Astrocyte of the cerebellum (primary cell): ENCODE measurements around the gene BANF2.

Experiments used
- DNase-seq: peaks from one replicate; pipeline ENCODE4 v3.0.0-alpha.2; 2011; ENCODE audit warnings: low read depth
- H3K4me3 ChIP-seq: 2 replicates; pipeline ENCODE4 v1.5.1; 2011; ENCODE audit warnings: mild to moderate bottlenecking, low read depth, low read length, moderate library complexity
- CTCF ChIP-seq: IDR thresholded peaks from 2 replicates; pipeline ENCODE4 v1.5.1; 2012; ENCODE audit warnings: low read length, low read depth, moderate library complexity, mild to moderate bottlenecking; ENCODE audit errors: missing control alignments
- in situ Hi-C: cut with HindIII; loops from 2 replicates; pipeline ENCODE4 v1.10.0; 2017; ENCODE audit warnings: low sequenced_read_pairs

The BANF2 gene

GRCh38 chr20:17738154-17738553, 38.4 kb downstream of the BANF2 start:
- in situ Hi-C loops: no loop called here
- no peak for TF ChIP-seq CTCF
- DNase-seq: no peak
- H3K4me3 ChIP-seq: no peak overlapping the region

GRCh38 chr20:17741220-17741619, 41.5 kb downstream of the BANF2 start:
- no peak overlapping the region for H3K4me3 ChIP-seq
- in situ Hi-C loops: no loop called here
- DNase-seq: no peak
- no peak for TF ChIP-seq CTCF

- in situ Hi-C loops: no loop called here
- no peak overlapping the region for H3K4me3 ChIP-seq
- DNase-seq: no peak
- no peak for TF ChIP-seq CTCF
Measured at GRCh38 chr20:17742731-17743130, 43.0 kb downstream of the BANF2 start.

GRCh38 chr20:17743677-17744076, 43.9 kb downstream of the BANF2 start:
- DNase-seq: no peak
- TF ChIP-seq CTCF: no peak
- in situ Hi-C loops: no loop called here
- H3K4me3 ChIP-seq: no peak overlapping the region

GRCh38 chr20:17747431-17747846, 47.7 kb downstream of the BANF2 start:
- H3K4me3 ChIP-seq: no peak overlapping the region
- peak; percentile 64 for DNase-seq
- TF ChIP-seq CTCF: no peak
- in situ Hi-C loops: no loop called here

- H3K4me3 ChIP-seq: no peak overlapping the region
- in situ Hi-C loops: no loop called here
- no peak for DNase-seq
- TF ChIP-seq CTCF: no peak
Measured at GRCh38 chr20:17748279-17748678, 48.5 kb downstream of the BANF2 start.

GRCh38 chr20:17749626-17749977, 49.8 kb downstream of the BANF2 start:
- in situ Hi-C loops: no loop called here
- no peak for TF ChIP-seq CTCF
- no peak overlapping the region for H3K4me3 ChIP-seq
- DNase-seq: no peak
